HL-60 (cell line): ENCODE data around the gene ANKRD11.

Experiments
- DNase-seq, 2 experiments: peaks; one replicate each; pipeline ENCODE4 v3.0.0-alpha.2; 2010 to 2020; ENCODE audit warnings: low read depth in 1 of 2, low spot score in 1 of 2
- H3K27ac ChIP-seq: fragments of 250-450 bp; sonication (Bioruptor Pico); replicated peaks from 2 replicates; pipeline ENCODE4 v1.5.1; 2020; ENCODE audit warnings: mild to moderate bottlenecking, moderate library complexity
- H3K27me3 ChIP-seq: fragments of 250-450 bp; sonication (Bioruptor Pico); 2 replicates; pipeline ENCODE4 v1.5.1; 2021; ENCODE audit warnings: mild to moderate bottlenecking, moderate library complexity; ENCODE audit not compliant: insufficient read depth, poor library complexity, severe bottlenecking
- H3K4me3 ChIP-seq: replicated peaks from 2 replicates; pipeline ENCODE4 v1.5.1; 2011; ENCODE audit warnings: mild to moderate bottlenecking, control low read depth, low read length; ENCODE audit not compliant: insufficient read depth
- CTCF ChIP-seq: IDR thresholded peaks from one replicate; pipeline ENCODE4 v1.5.1; 2011; ENCODE audit warnings: low read length, control low read depth, inconsistent platforms; ENCODE audit not compliant: insufficient read depth
- GABPA ChIP-seq: IDR thresholded peaks from 2 replicates; pipeline ENCODE4 v1.6.1; 2012; ENCODE audit warnings: low read depth
- POLR2AphosphoS5 ChIP-seq: IDR thresholded peaks from 2 replicates; pipeline ENCODE4 v1.6.1; 2012; ENCODE audit warnings: low read depth
- REST ChIP-seq: IDR thresholded peaks from 2 replicates; pipeline ENCODE4 v1.6.1; 2012; ENCODE audit warnings: low read depth; ENCODE audit not compliant: insufficient replicate concordance
- SPI1 ChIP-seq: IDR thresholded peaks from 2 replicates; pipeline ENCODE4 v1.6.1; 2012; ENCODE audit warnings: low read depth, mild to moderate bottlenecking, borderline replicate concordance

ANKRD11 gene

GRCh38 chr16:89298623-89299225 lies 191.6 kb downstream of the ANKRD11 start:
- no peak for TF ChIP-seq CTCF
- no peak for TF ChIP-seq POLR2AphosphoS5
- no peak for TF ChIP-seq SPI1
- no peak for TF ChIP-seq GABPA
- no peak for TF ChIP-seq REST
- Histone ChIP-seq H3K4me3 (no peak overlapping the region), H3K27me3 (no peaks in the 10 kb centered on the region), H3K27ac (no peak overlapping the region)
- DNase-seq: no peak

- Histone ChIP-seq H3K27me3 (no peaks in the 10 kb centered on the region), H3K27ac (no peak overlapping the region), H3K4me3 (no peak overlapping the region)
- TF ChIP-seq GABPA: no peak
- no peak for TF ChIP-seq REST
- TF ChIP-seq SPI1: no peak
- no peak for TF ChIP-seq POLR2AphosphoS5
- no peak for TF ChIP-seq CTCF
- no peak for DNase-seq
Measured at GRCh38 chr16:89297910-89298545, 192.3 kb downstream of the ANKRD11 start.

GRCh38 chr16:89297156-89297874 lies 193.0 kb downstream of the ANKRD11 start:
- DNase-seq: no peak
- Histone ChIP-seq H3K4me3 (no peak overlapping the region), H3K27me3 (no peaks in the 10 kb centered on the region), H3K27ac (no peak overlapping the region)
- TF ChIP-seq REST (no peak), SPI1 (no peak), POLR2AphosphoS5 (no peak), GABPA (no peak), CTCF (no peak)
